Suppressor macrophage treated with lipopolysaccharide for 1 hour (primary cell): Measurements from ENCODE around the gene MCM5.
"Not testable (repeated sequence)": the region's sequence is repeated elsewhere in the genome, so short reads cannot be mapped to it uniquely, and the experiment has no call there.

Experiments used
- DNase-seq, 3 donors: peaks; one replicate each; pipeline ENCODE4 v3.0.0-alpha.2; 2020 to 2022

MCM5 gene

DNA sequence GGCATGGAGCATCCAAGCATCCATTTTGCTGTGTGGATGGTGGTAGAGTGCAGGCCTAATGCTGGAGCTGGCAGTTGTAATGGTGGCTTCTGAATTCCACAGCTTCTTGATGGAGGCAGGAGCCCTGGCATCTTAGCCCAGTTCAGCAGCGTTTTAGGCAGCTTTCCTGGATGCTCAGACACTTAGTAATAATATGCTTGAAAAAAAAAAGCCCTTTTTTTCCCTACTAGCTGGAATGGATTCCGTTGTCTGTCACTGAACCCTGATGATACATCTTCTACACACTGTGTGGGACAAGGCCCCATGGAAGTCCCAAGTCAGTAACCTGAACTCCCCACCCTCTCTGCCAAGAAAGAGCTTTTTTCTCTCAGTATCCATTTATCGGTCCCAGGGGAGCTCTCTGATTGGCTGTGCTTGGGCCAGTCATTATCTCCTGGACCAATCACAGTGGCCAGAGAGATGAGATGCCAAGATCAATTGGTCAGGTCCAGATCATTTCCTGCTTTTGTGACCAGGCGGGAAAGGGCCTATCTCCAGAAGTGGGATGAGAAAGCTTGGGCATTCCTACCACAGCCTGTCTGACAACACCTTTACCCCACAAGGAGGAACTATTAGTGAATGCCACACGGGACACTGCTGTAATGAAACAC lies 34.2 kb downstream of the MCM5 start:
- DNase-seq = no peak

DNA sequence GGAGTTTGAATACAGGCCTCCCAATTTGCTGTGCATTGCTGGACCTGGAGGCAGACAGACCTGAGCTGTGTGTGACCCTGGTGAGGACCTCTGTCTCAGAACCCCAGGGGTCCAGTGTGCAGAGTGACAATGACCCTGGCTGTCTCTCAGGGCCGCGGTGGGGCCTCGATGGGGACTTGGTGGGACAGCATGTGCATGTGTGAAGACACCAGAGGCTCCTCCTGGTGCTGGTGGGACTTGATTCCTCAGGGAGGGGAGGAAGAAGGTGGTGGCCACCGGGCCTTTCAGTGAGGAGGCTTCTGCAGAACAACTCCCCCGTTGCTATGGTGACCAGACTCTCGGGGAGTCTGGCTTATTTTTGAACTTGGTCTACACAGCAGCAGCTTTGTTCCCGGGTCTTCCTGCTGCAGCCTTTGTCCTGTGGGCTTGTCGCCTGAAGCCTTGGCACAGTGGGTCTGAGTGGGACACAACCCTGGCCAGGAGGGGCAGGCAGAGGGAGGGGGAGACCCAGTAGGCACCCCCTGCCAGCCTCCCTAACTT lies 35.3 kb downstream of the MCM5 start:
- DNase-seq = no peak

DNA sequence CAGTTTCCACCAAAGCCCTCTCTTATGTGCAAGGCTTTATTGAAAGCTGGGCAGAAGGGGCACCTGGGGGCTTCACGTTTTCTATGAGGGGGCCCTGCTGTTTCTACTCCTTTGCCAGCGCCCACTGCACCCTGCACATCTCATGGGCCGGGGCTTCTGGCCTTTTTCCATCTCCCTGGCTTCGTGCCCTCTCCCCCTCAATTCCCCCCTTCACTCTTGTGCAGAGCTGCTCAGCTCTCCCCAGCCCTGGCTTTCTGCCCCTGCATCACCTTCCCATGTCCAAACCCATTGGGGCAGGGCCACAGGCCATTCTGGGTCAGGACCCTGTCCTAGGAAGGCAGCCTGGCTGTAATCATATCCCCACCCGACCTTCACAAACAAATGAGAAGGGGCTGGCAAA lies 36.5 kb downstream of the MCM5 start:
- DNase-seq = no peak

DNA sequence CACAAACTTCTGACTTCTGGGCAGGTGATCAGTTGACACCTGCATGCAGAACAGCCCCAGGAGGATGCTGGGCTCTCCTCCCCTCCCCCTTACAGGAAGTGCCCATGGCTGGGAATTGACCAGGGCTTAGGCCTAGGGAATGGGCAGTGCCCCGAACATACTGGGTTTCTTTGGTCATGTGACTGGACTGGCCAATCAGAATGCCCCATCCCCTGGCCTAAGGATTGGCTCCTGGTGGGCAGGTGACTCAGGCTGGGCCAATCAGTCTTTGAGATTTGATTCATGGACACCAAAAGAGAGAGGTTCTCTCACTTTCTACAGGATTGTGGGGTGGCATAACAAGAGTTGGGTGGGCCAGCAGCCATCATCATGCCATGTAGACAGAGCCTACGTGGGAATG lies 37.1 kb downstream of the MCM5 start:
- DNase-seq = peak in 1 of 3 donors; percentile 18

DNA sequence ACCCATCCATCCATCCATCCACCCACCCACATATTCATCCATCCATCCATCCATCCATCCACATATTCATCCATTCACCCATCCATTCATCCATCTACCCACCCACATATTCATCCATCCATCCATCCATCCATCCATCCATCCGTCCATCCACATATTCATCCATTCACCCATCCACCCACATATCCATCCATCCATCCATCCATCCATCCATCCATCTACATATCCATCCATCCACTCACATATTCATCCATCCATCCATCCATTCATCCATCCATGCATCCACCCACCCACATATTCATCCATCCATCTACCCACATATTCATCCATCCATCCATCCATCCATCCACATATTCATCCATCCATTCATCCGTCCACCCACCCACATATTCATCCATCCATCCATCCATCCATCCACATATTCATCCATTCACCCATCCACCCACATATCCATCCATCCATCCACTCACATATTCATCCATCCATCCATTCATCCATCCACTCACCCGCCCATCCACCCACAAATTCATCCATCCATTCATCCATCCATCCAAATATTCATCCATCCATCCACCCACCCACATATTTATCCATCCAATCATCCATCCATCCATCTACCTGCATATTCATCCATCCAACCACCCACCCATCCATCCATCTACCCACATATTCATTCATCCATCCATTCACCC lies 38.9 kb downstream of the MCM5 start:
- DNase-seq = not testable (repeated sequence)

DNA sequence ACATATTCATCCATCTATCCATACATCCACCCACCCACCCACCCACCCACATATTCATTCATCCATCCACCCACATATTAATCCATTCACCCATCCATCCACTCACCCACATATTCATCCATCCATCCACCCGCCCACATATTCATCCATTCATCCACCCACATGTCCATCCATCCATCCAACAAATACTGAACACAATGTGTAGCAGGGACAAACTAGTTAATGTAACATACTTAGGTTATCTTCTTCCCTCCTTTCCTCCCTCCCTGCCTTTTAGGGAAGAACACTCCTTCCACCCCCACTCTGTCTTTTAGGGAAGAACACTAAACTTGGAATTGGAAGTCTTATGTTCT lies 39.4 kb downstream of the MCM5 start:
- DNase-seq = no peak

DNA sequence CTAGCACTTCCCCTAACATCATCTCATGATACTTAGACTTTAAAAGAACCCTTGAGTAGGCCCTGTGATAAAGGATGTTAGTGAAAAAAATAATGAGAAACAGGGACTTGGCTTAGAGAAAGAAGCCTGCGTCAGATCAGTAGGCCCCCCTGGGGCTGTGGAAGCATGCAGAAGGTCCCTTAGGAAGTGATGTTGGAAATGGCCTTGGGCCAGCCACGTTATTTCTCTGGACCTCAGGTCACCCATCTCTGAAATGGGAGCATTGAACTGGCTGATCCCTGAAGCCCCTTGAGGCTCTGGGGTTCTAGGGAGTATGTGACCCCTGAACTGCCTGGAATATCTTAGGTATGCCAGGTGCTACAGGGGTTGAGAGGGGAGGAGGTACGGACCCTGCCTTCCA lies 40.2 kb downstream of the MCM5 start:
- no peak for DNase-seq

DNA sequence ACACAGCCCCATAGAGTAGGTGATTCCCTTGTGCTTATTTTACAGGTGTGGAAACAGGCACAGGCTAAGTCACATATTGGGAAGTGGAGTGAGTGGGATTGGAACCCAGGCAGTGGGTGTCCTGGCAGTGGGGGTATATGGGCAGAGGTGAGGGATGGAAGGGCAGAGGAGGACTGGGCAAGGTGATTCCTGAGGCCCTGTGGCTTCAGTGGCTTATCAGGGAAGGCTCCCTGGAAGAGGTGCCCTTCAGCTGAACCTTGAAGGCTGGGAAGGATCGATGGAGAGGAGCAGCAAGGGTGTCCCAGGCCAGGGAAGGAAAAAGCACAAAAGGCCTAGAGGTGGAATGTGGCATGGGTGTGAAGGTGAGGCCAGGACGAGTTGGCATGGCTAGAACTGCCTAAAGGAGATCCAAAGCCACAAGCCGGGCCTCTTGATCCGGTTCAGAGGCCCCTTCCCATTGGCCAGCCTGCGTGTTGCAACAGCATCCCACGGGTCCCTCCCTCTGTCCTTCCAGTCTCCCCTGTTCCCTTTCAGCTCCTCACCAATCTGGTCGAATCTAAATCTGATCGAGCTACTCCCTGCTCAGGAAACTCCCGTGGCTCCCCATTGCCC lies 41.7 kb downstream of the MCM5 start:
- no peak for DNase-seq

DNA sequence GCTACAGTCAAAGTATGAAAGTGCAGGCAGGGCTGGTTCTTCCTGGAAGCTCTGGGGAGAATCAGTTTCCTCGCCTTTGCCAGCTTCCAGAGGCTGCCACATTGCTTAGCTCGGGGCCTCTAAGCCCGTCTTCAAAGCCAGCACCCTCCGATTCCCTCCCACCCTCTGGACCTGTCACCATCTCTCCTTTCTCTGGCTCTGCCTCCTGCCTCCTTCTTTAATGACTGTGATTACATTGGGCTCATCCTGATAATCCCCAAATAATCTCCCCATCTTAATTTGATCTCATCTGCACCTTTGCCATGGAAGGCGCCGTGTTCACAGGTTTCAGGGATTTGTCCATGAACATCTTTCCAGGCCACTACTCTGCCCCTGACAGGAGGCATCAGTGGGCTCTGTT lies 42.5 kb downstream of the MCM5 start:
- DNase-seq = no peak

DNA sequence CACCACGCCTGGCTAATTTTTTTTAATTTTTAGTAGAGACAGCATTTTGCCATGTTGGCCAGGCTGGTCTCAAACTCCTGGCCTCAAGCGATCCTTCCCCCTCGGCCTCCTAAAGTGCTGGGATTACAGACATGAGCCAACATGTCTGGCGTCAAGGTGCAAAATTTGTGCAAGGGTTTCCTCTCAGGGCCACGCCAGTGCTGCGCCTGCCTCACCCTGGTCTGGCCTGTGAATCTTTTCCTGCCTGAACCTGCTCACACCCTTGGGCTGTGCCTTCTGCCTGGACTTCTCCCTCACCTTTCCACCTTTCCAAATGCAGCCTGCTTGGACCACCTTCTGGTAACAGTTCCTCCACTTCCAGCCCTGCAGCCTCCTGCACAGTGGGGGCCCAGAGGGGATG lies 43.4 kb downstream of the MCM5 start:
- DNase-seq = no peak

DNA sequence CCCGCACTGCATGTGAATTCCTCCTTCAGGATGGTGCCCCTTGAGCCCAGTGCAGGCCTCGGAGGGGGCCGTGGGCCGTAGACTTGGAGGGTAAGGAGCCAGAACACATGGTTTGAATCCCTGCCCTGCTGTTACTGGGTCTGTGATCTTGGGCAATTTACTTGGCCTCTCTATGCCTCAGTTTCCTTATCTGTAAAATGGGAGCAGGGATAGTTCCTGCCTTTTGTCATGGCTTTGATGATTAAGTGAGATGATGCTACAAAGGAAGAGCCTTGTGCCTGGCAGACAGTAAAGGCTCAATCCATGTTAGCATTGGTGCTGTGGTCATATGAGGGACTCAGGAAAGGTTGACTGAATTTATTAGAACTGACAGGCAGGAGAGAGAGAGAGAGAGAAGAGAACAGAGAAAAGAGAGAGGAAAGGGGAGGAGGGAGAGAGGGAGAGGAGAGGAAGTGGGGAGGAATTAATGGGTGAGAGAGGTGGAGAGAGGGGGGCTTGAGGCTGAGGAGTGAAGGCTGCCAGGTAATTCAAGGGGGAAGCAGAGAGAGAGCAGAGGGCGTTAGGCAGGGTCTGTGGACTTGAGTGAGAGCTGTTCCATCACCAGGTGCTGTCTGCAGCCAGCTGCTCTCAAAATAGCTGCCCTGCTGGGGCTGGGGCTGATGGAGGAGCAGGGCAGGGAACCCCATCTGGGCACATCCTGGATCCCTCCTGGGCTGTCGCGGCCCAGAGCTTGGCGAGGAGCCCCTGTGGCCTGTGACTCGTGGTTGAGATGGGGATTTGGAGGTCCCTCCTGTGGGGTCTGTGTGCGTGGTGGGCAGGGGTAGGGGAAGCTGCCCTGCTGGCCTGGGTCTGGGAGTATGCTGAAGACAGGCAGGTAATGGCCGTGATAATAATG lies 44.1 kb downstream of the MCM5 start:
- DNase-seq = no peak

DNA sequence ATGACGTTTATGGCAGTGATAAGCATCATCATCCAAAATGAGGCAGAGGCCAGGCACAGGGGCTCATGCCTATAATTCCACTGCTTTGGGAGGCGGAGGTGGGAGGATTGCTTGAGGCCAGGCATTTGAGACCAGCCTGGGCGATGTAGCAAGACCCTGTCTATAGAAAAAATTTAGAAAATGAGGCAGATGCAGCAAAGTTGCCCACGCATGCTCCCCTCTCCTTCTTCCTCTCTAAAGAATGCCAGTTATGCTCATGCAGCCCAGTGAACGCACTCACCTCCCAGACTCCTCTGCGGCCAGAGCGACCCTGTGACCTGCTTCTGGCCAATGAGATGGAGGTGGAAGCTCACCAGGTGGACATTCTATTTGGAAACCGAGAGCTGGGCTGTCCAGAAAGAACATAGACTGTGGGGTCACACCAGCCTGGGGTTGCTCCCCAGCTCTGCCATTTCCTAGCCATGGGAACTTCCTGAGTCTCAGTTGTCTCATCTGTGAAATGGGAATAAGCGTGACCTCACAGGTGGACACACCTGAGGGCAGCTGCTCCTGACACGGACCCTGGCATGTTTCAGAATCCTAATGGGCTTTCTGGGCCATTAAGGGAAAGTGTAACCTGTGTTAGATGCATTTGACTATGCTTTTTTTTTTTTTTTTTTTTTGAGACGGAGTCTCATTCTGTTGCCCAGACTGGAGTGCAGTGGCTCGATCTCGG lies 44.9 kb downstream of the MCM5 start:
- no peak for DNase-seq

DNA sequence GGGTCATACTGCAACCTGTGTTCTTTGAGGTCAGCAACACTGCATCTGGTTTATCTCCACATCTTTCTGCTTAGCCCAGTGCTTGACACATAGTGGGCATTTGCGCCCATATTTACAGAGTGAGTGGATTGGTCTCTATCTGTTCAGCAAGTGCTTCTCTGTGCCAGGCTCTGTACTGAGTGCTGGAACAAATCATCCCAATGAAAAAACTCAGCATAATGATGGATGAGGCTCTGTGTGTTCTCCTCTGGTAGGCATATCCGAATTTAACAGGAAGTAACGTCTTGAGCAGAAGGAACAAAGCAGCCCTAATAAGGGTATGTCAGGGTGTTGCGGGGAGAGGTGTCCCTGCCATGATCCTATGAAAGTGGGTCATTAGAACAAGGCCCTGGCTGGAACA lies 46.0 kb downstream of the MCM5 start:
- no peak for DNase-seq

DNA sequence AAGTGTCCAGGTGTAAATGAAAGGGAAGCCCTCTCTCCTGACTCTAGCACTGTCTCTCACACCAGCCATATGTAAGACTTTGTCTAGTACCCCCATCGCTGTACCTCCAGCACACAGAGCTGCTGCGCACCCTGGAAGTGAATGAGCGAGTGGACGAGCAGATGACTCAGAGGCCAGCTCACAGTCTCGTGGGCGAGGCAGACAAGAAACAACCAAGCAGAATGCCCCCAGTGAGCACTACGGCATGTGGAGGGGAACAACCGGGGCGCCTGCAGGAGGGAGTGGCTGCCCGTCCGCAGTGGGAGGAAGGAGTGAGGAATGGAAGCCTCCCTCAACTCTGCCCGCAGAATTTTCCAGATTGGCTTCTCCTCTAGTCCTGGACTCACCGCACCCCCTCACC lies 46.4 kb downstream of the MCM5 start:
- DNase-seq = peak; percentile 78 to 80 (median 80)

DNA sequence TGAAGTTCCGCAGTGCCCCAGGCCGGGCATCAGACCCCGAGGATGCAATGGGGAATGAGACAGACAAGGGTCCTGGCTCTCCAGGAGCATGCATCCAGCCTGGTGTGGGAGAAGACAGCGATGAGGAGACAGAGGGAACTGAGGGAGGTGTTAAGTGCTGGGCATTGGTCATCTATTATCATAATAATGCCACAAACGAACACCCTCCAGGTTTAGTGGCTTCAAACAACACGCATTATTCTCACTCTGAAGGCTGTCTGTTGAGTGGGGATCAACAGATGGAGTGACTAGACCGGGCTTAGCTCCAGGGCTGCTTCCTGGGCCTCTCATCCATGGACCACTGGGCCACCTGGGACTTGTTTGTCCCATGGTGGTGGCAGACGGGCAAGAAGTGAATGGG lies 48.6 kb downstream of the MCM5 start:
- DNase-seq = no peak

DNA sequence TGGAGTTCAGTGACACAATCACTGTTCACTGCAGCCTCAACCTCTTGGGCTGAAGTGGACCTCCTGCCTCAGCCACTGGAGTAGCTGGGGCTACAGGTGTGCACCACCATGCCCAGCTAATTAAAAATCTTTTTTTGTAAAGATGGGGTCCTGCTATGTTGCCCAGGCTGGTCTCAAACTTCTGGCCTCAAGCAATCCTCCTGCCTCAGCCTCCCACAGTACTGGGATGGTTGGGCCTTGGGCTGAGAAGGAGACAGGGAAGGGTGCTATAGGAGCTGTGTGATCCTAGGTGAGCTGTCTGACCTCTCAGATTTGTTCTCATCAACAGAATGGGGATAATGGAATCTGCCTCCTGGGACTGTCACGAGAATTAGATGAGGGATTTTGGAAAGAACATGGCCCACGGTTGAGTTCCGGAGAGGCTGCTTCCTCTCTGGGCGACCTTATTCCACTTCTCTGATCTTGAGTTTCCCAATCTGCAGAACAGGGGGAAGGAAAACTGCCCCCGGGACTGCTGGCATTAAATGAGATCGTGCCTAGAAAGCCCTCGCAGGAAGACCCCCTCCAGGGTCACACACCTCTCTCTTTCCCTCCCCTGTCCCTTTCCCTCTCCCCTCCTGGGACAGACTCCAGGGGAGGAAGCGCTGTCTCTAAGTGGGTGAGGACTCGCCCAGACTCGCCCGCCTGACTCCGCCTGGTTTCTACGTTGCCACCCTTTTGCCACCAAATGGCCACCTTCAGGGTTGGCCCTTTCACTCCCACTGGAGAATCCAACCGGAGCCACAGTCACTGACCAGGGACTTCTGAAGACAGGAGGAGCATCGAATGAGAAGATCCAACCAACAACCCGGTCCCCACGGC lies 50.1 kb downstream of the MCM5 start:
- DNase-seq = no peak

DNA sequence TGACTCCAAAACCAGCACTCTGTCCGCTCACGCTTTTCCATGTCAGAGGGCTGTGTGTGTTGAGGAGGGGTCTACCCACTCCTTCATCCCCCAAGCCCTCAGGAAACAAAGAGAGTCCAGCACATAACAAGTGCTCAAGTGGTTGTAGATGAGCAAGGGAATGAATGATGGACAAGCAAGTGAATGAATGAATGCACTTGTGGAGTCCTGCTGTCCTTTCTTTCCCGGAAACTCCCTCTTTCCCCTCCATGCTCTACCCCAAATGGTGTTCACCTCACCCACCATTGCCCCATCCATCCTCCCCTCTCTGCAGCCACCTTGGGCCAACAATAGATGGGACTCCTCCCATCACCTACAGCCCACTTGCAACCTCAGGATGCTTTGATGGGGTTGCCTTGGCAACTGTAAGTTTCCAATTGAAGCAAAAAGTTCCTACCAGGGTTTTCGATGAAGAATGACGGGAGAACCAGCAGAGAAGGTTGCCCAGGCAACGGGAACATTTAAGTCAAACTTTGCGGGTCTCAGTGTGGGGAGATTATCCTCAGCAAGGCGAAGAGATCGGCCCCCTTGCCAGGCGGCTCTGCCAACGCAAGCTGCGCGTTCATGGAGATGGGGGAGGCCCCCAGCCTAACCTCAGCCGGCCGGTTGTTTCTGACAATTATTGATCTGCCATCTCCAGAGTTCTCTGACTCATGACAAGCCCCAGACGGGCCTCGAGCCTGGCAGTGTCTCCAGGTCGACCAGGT lies 51.1 kb downstream of the MCM5 start:
- DNase-seq = no peak

DNA sequence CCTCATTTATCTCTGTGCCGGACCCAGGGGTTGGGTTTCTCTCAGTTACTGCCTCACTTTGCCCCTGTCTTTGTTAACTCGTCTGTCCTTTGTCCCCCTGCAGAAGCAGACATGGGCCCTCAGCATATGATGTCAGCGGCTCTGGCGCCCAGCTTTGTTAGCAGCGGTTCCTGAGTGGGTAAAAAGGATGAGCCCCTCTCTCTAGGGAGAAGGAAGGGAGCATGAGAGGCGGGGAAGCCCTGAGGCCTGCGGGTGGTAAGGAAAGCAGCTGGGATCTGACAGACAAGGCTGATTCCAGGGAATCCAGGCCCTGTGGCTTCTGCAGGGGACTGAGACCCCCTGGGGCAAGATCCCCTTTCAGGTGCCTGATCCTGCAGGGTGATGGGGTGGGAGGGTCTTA lies 51.7 kb downstream of the MCM5 start:
- no peak for DNase-seq

DNA sequence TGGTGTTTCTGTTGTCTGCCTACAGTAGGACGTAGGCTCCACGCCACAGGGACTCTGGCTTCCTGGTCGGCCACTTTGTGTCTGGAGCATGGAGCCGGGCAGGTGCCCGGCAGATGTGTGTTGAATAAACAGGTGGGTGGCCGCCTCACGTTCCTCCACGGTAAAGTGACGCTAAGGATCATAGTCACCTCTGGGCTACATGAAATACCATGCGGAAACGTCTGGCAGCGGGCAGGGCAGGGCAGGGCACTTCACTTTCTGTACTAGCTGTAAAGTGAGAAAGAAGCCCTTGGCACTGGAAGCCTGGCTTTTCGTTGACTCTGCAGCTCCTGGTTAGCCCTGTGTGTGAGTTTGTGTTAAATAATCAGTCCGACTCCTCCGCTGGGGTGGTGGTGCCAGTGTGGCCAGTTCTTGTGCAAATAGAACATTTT lies 52.4 kb downstream of the MCM5 start:
- DNase-seq = no peak

DNA sequence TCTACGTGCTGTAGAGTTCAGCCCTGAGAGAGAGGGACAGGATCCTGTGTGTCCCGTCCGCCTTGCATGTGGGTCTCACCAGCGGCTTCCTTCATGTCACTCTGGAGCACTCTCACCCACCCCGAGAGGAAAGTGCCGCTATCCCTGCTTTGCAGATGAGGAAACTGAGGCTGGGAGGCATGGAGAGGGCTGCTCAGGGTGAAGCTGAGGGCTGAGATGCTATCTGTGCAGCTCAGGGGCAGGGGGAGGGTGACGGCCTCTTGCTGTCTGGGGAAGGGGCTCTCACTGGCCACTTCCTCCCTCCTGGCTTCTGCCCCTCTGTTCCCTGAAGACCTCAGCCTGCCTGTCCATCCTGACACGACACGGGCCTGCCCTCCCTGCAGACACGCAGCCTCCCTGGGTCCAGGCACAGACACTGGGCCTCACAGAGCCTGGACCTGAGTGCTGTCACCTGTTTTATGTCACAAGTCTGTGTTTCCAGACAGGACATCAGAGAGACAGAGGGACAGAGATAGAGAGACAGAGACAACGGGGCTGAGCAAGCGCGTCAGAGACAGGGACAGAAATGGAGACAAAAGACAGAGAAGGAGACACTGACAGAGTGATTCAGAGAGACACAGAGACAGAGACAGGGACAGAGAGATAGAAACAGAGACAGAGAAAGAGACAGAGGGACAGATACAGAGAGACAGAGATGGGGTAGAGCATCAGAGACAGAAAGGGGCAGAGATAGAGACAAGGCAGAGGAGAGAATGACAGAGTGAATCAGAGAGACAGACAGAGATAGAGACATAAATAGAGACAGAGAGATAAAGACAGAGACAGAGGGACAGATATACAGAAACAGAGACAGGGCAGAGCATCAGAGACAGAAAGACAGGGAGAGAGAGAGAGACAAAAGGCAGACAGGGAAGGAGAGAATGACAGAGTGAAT lies 53.1 kb downstream of the MCM5 start:
- no peak for DNase-seq
